ENCODE results near the gene ZAP70. TPM values are rescaled to one million over a fixed set of nuclear protein-coding genes. Genes with fewer than 3 reads are reported as not detected.

Gene ZAP70
- total RNA-seq, 1 donor from 2014 or later: not detected

- DNase-seq (ENCODE audit: low read depth, low spot score): no peak
Measured at GRCh38 chr2:97775074-97775473, 61.7 kb downstream of the ZAP70 start.

- no peak for DNase-seq (ENCODE audit: low read depth, low spot score)
Measured at GRCh38 chr2:97779141-97779540, 65.8 kb downstream of the ZAP70 start.

DNA sequence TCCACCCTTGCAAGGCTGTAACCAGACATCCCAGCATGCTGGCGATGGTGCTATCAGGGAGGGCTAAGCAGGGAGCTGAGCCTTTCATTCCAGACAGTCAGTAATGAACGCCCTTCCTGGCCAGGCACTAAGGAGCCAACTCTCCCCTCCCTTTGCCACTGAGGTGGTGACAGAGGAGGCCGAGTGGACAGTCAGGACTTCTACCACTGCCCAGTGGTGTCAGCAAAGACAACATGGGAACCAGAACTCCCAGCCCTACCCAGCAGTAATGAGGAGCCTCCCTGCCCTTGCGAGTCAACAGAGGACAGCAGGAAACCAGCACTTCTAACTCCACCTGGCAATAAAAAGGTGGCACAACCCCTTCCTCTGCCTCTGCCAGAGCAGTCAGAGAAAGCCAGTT, 68.6 kb downstream of the ZAP70 start:
- DNase-seq (ENCODE audit: low read depth, low spot score): no peak

DNA sequence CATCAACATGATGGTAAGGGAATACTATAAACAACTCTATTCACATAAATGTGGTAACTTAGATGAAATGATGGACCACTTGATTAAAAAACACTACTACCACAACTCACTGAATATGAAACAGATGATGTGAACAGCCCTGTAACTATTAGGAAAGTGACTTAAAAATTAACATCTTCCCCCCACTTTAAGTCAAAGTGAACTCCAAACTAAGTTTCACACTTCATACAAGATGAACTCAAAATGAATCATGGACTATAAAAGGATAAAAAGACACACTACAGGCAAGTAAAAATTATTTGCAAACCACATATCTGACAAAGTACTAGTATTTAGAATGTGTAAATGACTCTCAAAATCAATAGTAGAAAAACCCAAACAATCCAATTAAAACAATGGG, 71.6 kb downstream of the ZAP70 start:
- DNase-seq (ENCODE audit: low read depth, low spot score): no peak

DNA sequence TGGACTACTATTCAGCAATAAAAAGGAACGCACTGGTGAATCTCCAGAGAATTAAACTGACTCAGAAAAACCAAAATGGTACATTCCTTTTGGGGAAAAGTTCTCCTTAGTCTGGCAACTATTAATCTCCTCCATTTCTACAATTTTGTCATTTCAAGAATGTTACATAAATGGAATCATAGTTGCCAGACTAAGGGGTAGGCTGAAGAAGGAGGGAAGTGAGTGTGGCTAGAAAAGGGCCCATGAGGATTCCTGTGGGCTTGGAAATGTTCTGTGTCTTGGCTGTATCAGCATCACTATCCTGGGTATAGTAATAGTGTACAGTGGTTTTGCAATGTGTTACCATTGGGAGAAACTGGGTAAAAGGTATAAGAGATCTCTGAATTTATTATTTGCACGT, 72.4 kb downstream of the ZAP70 start:
- no peak for DNase-seq (ENCODE audit: low read depth, low spot score)

- DNase-seq (ENCODE audit: low read depth, low spot score): no peak
Measured at GRCh38 chr2:97788986-97789644, 75.7 kb downstream of the ZAP70 start.

Other genes with a start within 250 kb of the ZAP70 start
- gene ANKRD36B, start 123.7 kb upstream of the ZAP70 start, total RNA-seq: 34.4 and 45.2 TPM in 2 replicates
- gene COX5B, start 67.5 kb upstream of the ZAP70 start, total RNA-seq: 219 and 270 TPM in 2 replicates
- 65.5 and 67.7 TPM in 2 replicates for gene ACTR1B, start 49.5 kb upstream of the ZAP70 start, total RNA-seq
- 0.88 and 1.5 TPM in 2 replicates for gene C2orf92, start 43.9 kb upstream of the ZAP70 start, total RNA-seq

Measured in pulmonary artery endothelial cell (primary cell).